IPS-NIHi7 (cell line): ENCODE results near the gene SEMA5A.
A peak's percentile ranks its signal among the peaks of the same experiment; 100 is the strongest.

Experiments
- DNase-seq: peaks from one replicate; pipeline ENCODE4 v3.0.0; 2012; ENCODE audit warnings: mixed read lengths; ENCODE audit errors: extremely low spot score

The SEMA5A gene, protein sequence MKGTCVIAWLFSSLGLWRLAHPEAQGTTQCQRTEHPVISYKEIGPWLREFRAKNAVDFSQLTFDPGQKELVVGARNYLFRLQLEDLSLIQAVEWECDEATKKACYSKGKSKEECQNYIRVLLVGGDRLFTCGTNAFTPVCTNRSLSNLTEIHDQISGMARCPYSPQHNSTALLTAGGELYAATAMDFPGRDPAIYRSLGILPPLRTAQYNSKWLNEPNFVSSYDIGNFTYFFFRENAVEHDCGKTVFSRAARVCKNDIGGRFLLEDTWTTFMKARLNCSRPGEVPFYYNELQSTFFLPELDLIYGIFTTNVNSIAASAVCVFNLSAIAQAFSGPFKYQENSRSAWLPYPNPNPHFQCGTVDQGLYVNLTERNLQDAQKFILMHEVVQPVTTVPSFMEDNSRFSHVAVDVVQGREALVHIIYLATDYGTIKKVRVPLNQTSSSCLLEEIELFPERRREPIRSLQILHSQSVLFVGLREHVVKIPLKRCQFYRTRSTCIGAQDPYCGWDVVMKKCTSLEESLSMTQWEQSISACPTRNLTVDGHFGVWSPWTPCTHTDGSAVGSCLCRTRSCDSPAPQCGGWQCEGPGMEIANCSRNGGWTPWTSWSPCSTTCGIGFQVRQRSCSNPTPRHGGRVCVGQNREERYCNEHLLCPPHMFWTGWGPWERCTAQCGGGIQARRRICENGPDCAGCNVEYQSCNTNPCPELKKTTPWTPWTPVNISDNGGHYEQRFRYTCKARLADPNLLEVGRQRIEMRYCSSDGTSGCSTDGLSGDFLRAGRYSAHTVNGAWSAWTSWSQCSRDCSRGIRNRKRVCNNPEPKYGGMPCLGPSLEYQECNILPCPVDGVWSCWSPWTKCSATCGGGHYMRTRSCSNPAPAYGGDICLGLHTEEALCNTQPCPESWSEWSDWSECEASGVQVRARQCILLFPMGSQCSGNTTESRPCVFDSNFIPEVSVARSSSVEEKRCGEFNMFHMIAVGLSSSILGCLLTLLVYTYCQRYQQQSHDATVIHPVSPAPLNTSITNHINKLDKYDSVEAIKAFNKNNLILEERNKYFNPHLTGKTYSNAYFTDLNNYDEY

DNA sequence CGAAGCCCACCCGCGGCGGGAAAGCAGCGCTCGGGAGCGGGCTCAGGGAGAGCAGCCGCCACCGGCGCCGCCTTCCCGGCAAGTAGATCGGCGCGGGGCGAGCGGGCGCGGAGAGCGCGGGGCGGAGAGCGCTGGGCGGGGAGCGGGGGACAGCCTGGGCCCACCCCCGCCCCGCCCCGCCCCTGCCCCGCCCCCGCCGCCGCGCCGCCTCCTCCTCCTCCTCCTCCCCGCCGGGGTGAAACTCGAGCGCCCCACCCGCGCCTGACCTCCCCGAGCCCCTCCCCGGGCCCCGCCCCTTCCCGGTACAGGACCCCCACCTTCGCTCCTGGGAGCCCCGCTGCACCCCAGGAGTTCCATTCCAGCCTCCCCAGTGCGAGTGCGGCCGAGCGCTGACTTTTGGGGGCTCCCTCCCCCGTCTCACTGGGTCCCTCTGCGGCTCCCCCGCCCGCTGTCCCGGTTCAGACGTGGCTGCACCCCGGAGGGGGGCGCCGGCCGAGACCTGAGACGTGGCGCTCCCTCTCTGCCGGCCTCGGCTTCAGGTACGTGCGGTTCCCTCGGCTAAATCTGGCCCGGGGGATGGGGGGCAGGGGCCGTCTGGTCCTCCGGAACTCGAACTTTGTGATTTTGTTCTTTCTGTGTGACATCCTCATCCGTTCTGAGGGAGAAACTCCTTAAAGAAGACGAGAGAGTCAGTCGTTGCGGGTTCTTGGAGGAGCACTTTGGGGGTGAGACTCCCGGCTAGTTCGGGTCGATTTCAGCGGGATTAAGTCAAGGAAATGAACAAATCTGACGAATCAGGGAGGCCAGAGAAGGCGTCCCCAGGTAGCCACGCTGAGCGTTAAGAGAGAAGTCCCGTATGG lies at the start of gene SEMA5A:
Gene SEMA5A (minus strand): TSS at position 84 of the 860 bp plus-strand sequence. CDS start 166,129 bp downstream, outside the sequence.
- DNase-seq: peak; percentile 66

DNA sequence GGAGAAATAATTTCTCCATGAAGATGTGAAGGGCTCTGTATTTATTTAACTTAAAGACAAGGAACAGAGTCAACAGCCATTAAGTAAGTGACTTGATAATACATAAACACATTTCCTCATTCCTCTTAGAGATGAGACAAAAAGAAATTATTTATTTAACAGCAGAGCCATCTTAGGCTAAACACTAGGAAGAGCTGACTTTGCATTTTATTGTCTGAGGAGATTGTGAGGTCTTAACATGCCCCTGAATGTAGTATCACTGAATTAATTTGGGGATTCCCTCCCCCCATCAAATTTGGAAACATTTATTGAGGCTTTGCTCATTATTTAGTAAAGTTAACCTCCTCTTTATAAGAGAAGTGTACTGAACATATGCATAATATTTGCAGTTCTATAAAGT lies 49.0 kb upstream of the SEMA5A start:
- DNase-seq: no peak

DNA sequence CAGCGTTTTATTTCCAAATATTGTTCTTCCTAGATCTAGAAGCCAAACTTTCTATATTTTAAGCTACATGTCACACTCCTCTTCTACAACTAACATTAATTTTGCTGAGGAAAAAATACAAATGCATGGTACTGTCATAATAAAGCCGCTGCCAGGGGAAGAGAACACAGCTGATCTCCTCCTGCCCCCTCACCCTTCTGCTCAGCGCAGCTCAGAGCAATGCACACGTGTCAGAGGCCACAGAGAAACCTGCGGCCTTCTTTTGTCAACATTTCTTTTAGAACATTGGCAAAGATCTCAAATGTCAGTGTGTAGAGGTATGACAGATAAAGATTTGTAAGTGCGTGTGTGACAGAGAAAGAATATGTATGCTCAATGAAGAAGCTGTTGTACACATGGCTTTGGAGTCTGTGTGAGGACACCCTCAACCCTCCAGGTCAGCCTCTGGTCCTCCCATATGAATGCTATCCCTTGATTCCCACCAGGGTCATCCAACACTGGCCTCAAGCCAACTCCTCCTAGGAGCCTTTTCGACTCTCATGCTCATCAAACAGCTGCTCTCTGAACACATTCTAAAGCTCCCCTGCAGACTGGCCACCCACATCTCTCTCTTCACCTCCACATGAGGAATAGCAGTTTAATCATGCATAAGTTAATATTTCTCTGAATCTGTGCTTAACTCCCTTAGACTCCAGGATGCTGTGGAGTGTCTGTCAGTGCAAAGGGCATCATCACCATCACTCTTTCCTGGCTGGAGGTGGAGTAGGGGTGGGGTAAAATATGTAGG lies 43.4 kb upstream of the SEMA5A start:
- DNase-seq: no peak

DNA sequence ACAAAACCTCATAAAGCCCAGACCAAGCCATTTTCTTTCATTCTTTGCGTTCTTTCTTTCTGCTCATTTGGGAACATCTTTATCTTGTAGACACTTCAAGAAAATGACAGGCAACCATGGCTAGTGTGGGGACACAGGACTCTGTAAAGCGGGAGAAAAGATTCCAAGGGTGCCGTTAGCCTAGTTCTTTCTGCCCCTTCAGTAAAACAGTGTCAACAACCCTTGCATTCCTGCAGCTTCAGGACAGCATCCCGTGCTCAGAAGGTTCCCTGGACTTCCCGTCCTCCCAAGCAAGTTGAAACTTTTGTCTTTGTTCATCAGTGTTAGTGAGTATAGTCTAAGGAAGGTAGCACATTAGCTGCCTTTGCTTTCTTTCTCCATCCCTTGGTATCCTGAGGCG lies 42.4 kb upstream of the SEMA5A start:
- no peak for DNase-seq

DNA sequence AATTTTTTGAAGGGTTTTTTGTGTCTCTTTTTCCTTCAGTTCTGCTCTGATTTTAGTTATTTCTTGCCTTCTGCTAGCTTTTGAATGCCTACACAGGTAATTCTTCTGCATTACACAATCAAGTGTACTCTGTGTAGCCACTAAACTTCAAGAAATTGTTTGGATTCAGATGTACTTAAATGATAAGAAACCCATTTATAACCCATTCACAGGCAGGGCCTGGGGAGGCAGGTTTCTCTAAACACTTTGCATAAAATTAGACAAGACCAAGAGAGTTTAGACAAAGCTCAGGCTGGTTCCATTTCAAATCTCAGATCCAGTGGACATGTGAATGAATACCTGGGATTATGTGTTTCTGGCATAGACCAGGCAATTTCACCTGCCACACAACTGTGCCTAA lies 41.3 kb upstream of the SEMA5A start:
- DNase-seq: no peak

DNA sequence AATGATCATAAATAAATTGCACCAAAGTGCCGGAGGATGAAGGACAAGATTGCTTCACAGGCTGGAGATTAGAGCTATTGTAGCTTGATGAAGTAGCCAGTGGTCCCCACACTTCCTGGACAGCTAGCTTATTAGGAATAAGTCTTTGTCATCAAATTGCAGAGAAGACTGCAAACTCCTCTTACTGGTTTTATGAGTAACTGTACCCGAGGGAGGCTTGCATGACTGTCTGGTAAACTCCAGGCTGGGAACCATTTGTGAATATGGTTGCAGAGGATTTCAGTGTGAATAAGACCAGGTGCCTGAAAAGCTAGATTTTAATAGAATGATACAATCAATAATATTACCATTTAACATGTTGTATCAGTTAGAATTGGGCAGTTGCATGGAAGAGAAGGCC lies 36.5 kb upstream of the SEMA5A start:
- no peak for DNase-seq

DNA sequence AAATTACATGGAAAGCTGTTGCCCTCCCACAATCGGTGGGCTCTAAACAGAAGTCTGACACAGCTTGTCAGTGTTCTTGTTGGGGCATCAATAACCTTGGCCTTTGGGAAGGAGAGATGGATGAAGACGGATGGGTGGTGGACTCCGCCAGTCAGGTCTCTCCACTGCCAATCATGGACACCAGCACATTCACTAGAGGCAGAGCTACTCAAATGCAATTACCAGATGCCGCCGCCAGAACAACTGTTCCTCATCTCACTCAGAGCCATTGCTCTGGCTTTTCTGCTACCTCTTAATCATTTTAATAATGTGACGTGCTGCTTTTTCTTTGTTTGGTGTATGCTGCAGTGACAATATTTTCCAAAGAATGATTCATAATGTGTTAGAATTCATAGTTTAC lies 27.9 kb upstream of the SEMA5A start:
- DNase-seq: no peak

DNA sequence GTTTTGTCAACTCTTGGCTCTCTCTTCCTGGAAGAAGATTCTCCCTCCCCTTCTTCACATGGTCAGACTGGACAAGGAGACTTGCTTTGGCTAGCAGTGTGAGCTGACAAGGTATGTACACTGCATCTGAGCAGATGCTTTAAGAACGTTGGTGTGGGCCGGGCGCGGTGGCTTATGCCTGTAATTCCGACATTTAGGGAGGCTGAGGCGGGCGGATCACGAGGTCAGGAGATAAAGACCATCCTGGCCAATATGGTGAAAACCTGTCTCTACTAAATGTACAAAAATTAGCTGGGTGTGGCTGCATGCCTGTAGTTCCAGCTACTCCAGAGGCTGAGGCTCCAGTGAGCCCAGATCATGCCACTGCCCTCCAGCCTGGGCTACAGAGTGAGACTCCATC lies 26.4 kb upstream of the SEMA5A start:
- no peak for DNase-seq

DNA sequence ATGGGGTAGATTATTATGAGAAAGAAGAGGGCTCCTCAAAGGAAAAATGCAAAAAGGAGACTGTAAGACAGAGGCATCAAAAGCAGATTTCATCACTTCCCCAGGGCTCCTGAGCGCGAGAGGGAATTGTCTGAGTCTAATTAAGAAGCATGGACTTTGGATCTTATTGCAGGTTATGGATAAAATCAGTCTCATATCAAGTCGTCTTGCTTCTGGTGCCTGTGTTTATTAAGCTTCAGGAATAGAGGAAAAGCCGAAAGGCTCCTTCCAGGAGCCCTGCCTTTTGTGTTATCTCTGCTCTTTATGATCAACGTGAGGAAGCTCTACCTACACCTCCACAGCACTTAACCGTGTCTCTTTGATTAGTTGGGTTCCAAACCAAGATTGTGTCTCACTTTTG lies 25.0 kb upstream of the SEMA5A start:
- no peak for DNase-seq

DNA sequence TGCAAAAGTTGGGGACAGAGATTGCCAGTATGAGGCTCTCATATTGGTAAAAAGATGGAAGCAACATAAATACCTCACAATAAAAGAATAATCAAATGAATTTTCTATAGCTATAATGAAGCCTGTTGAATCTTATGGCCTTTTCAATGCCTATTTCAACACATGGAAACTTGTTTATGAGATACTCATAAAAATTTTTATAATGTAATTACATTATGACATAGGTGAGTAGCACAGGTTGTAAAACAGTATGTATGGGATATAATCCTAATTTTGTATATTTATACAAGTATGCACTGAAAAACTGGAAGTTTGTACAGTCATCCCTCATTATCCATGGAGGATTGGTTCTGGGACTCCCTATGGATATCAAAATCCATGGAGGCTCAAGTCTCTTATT lies 21.2 kb upstream of the SEMA5A start:
- DNase-seq: no peak

DNA sequence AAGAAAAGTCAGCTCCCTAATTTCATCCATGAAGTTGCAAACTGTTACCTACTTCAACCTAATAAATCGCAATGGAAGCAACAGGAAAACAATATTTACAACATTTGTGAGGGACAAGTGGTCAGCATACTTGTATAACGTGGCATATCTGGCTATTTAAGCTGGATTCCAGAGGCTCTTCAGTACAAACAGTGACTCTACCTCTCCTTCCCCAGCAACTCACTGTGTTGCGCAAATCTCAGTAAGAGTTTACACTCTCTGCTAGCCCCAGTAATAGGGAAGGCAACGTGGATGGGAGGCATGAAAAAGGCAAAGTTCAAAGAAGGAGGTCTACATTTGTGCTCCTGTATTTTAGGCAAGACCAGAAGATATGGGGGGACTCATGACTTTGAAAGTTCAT lies 18.9 kb upstream of the SEMA5A start:
- no peak for DNase-seq

DNA sequence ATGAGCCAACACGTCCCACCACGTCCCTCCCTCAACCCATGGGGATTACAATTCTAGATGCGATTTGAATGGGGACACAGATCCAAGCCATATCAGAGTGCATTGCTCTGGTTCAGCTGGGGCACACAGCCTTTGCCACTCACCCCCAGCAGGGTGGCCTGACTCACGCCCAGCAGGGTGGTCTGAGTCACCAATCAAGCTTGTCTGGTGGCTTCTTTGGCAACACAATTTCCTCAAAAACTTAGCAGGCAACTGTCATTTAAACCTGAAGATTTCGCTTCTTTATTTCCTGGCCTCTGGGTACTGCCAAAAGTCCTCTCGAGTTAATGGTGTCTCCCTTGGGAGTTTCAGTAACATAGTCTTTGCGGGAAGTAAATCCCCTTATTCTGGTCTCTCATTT lies 16.3 kb upstream of the SEMA5A start:
- peak; percentile 58 for DNase-seq

DNA sequence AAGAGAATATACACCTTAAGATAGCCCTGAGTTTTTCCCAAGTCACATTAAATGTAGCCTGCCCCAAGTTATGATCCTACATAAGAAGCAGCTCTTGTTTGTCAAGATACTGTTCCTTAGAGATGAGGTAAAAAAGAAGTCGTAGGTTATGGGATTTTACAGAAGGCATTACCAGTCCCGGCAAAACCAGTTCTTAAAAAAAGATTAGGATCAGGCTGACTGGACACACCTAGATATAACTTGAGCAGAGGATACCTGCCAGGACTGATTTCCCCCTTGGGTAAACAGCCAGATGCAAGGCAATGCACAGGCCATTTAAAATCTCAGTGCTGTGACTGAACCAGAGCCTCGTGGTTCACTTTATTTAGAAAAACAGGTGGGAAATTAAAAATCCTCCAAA lies 14.1 kb upstream of the SEMA5A start:
- DNase-seq: no peak

DNA sequence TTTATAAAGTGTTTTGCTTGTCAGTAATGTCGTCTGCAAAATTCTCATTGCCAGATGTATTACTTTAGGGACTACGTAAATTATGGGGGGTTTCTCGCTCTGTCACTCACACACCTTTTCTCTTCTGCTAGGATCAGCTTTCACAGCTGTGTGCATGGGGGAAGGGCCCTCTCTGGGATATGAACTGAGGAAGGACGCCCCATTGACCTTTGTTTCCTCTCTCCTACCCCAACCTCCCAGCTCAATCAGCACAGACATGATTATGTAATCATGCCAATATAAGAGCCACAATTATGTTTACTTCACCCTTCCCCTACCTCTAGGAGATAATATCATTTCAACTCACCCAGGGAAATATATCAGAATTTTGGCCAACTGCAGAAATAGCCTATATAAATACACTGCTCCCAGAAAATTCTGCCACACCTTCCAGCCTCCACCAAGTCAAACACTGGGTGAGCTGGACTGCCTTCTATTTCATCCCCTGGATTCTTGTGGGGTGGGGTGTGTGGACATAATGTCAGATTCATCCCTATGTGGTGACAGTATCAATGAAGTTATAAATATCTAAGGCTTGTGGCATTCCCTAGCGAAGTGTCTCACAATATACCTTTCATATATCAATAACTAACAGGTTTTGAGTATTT lies 12.6 kb upstream of the SEMA5A start:
- DNase-seq: no peak

DNA sequence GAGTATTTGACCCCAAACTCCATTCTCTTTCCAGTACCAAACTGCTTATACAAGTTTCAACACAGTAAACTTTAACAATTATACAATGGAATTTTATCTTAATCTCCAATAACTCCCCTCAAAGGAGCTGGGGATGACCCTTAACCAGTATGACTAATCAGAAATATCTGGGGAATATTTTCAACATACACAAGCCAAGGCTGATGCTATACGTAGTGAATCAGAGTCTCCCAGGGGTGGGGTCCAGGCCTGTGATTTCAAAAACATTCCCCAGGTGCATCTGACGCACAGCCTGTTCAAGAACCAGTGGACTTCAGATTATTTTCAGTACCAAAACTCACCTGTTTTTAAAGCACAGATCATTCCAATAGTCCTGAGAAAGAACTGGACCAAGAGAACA lies 11.8 kb upstream of the SEMA5A start:
- no peak for DNase-seq

DNA sequence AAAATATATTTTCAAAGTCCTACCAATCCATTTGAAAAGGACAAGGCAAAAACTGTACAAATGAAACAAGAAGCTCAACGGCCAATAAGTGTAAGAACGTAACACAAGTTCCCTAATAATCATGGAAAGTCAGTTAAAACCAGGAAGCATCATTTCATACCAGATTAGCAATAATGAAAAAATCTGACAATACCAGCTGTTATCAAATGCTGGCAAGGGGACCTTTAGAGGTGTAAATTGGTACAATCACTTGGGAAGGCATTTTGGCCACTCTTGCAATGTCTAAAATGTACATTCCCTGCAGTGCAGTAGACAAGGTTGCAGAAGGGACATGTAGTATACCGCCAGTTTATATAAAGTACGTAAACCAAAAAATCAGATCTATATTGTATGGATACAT lies 10.1 kb upstream of the SEMA5A start:
- no peak for DNase-seq

DNA sequence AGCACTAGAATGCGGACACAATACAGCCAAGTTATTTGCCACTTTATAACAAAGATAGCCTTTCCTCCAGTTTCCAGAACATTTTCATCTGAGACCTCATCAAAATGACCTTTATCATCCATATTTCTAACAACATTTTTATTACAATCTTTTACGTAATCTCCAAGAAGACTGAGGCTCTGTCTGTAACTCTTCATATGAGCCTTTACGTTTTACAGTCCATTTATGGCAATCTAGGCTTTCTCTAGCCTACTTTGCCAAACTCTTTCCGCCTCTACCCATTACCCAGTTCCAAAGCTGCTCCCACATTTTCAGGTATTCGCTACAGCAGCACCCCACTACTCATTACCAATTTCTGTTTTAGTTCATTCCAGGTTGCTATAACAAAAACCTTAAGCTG lies 8.2 kb upstream of the SEMA5A start:
- no peak for DNase-seq

DNA sequence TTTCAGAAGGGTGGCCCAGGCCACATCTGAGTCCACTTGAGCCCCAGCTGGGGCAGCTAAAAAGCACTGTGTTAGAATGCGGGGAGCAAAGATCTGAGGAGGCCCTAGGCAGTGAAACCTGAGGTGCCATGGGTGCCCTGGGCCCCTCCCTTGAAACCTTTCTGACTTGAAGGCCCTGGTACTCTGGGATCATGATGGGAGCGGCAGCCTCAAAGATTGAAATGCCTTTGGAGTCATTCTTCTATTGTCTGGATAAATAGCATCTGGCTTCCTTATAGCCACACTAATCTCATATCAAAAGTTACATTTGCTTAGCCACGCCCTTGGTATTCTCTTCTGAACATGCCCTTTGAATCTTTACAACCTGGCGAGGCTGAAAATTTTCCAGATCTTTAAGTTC lies 7.7 kb upstream of the SEMA5A start:
- DNase-seq: no peak

DNA sequence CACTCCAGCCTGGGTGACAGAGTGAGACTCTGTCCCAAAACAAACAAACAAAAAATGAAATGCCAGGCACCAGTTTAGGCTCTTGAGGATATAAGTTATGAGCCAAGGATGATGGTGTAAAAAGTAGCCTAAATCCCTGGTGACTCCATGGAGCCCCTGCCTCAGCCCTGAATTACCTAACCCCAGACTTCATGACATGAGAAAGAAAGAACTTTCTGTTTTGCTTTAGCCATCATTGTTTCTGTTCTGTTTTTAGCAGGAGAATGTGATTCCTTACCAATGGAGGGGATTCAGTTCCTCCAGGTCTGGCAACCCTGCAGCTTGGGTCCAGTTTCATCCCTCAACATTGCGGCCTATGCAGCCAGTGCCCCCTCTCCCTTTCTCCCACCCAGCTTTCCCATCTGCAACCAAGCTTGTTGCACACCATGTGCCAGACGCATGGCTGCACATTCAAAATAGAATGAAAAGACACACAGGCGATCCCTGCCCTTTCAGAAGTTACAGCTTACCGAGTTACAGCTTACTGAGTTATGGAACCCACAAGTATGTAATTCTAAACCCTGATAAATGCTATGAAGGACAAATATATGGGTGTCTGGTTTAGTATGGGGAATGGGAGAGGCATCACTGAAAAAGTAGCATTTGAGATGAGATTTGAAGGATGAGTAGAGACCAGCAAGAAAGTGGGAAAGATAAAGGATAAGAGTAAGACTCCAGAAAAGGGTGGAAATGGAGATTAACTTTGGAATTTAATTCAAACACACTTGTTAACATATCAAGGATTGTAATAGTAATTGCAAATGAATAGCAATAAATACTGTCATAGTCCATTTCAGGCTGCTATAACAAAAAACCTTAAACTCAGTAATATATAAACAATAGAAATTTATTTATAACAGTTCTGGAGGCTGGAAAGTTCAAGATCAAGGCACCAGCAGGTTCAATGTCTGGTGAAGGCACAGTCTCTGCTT lies 6.0 kb upstream of the SEMA5A start:
- no peak for DNase-seq
